Body of pancreas (tissue), 4 donors: ENCODE results near the gene NPTN.

Source experiments
- CTCF ChIP-seq, 7 experiments: fragments of 450-650 bp in 4 of 7; fragments of 200-600 bp in 3 of 7; sonication (generic) in 3 of 7; IDR thresholded peaks; one replicate each; pipeline ENCODE4 v1.5.1; 2016 to 2019; ENCODE audit warnings: antibody characterized with exemption in 7 of 7
- POLR2A ChIP-seq, 3 donors: fragments of 450-650 bp; IDR thresholded peaks; one replicate each; pipeline ENCODE4 v1.6.1; 2016; ENCODE audit warnings: antibody characterized with exemption in 3 of 3, mild to moderate bottlenecking in 2 of 3

DNA sequence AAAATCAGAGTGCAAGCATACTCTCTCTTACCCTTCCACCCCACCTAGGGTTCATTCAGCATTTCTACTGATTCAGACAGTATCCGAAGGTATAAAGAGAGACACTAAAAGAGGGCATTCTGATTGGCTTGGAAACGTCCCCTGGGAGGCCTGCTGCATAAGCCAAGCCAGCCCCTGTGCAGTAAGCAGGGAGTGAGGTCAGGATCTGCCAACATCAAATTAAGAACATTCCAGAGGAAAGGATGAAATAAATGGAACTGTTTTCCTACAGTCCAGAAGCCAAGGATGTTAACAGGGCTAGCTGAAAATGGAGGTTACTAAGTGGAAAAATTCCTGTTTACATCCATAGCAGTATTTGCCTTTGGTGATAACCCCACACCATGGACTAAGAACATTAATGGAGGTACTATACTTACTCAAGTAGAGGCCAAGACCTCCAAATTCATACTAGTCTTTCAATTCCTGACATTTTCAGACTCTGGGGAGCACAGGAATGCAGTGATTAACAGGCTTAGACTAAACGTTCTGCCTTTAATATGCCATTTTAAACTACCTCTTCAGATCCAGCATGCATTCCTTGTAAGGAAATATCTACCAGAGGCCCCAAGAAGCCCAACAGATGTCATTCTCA lies 34.5 kb downstream of the NPTN start:
- TF ChIP-seq POLR2A (IDR thresholded peaks at IDR 0.05), result no peak
- no peak for TF ChIP-seq CTCF (IDR thresholded peaks at IDR 0.05)
